H1 (cell line): ENCODE data around the gene RCAN2. TPM values are rescaled to one million over a fixed set of nuclear protein-coding genes. Genes with fewer than 3 reads are reported as not detected.

Experiments
- SAP30 ChIP-seq: fragments of 300-600 bp; sonication (generic); IDR thresholded peaks from 2 replicates; pipeline ENCODE4 v1.7.1; 2012; ENCODE audit warnings: low read length, moderate library complexity, mild to moderate bottlenecking, inconsistent platforms; ENCODE audit not compliant: insufficient read depth, insufficient replicate concordance
- polyA plus RNA-seq, 7 experiments: library from polyadenylated mRNA; depleted of rRNA in 3 of 7; stranded (reverse) in 5 of 7; unstranded in 2 of 7; fragments of >200 nt in 5 of 7; fragments of 200-250 nt in 2 of 7; gene quantifications; 1 replicate in 5 of 7; 2 replicates in 1 of 7; 4 replicates in 1 of 7; pipeline versions ENCODE4 v1.2.1 to v1.2.3, GENCODE V29; 2011 to 2013; ENCODE audit warnings: missing spikeins in 2 of 7, mixed read lengths in 2 of 7
- total RNA-seq: library from RNA; stranded (reverse); fragmentation: NEBNext Ultra II Directional; extraction: Animal tissue kit (Norgen Biotek cat#: 25700); gene quantifications from 2 replicates; pipeline ENCODE4 v1.2.1, GENCODE V29; 2021

Gene RCAN2
- total and polyA plus RNA-seq, 2 of the 8 experiments (the other 6 are each of a cell fraction or from before 2014, with no cell fraction given) = 5.0 to 8.5 TPM

DNA sequence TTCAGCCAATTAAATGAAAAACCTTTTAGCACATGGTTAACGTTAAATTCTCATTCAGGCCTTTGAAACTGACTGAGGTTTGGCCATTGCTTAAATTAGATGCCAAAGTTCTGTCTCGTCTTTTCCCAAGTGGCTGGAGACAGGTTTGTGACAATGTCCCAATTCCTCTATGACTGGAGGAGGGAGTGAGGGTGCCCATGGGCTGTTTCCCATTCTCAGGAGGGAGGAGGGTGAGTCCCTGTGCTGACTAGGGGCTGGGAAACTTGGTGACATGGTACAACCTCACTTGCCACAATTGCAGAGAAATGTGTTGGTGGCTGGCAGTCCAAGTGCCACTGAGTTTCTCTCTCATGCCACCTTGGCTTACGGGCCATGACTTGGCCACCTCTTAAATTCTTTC is 256.5 kb downstream of the RCAN2 start (continued):
- no peak for TF ChIP-seq SAP30
